WTC11 (cell line): ENCODE measurements around the gene SOAT1. TPM values are rescaled to one million over a fixed set of nuclear protein-coding genes. Genes with fewer than 3 reads are reported as not detected.
"Not testable (repeated sequence)": the region's sequence is repeated elsewhere in the genome, so short reads cannot be mapped to it uniquely, and the experiment has no call there.

Experiments
- ATAC-seq: fragments of 200-7000 bp; cut with Tn5 transposase; 2 replicates; pipeline ENCODE4 v1.10.0; 2021; ENCODE audit warnings: mild to moderate bottlenecking, moderate library complexity
- Bru-seq: library from RNA; stranded (reverse); fragments of 400-500 nt; gene quantifications from one replicate; lab custom pipeline; 2021; lab: Mats Ljungman, UMichigan
- CTCF ChIA-PET: fragments of 300-600 bp; sonication (Branson Sonifier 250); formaldehyde crosslinking; loops from one replicate; lab custom pipeline; 2021; ENCODE audit warnings: antibody characterized with exemption; lab: Charles Lee
- POLR2A ChIA-PET: fragments of 350-600 bp; sonication (Branson Sonifier 250); formaldehyde crosslinking; loops from one replicate; lab custom pipeline; 2021; ENCODE audit warnings: antibody characterized with exemption; lab: Charles Lee
- DNase-seq: peaks from one replicate; pipeline ENCODE4 v3.0.0; 2021; ENCODE audit warnings: low spot score
- H3K27ac Mint-ChIP-seq: 2 replicates; pipeline ENCODE4 v1.8.0; 2021; ENCODE audit warnings: mixed read lengths
- H3K27me3 Mint-ChIP-seq: 2 replicates; pipeline ENCODE4 v1.8.0; 2021; ENCODE audit warnings: low read depth, mild to moderate bottlenecking, moderate library complexity, mixed read lengths
- H3K36me3 Mint-ChIP-seq: 2 replicates; pipeline ENCODE4 v1.8.0; 2021; ENCODE audit warnings: mixed read lengths
- H3K4me1 Mint-ChIP-seq: 2 replicates; pipeline ENCODE4 v1.8.0; 2022; ENCODE audit warnings: mixed read lengths
- H3K4me3 Mint-ChIP-seq: 2 replicates; pipeline ENCODE4 v1.8.0; 2021; ENCODE audit warnings: mild to moderate bottlenecking, moderate library complexity, mixed read lengths
- H3K9me3 Mint-ChIP-seq: 2 replicates; pipeline ENCODE4 v1.8.0; 2021; ENCODE audit warnings: mixed read lengths
- CREM ChIP-seq: sonication (generic); formaldehyde crosslinking; IDR thresholded peaks from 2 replicates; pipeline ENCODE4 v1.8.1; 2022; ENCODE audit warnings: mild to moderate bottlenecking, missing genetic modification reagents, moderate library complexity
- ELF4 ChIP-seq: sonication (generic); formaldehyde crosslinking; IDR thresholded peaks from 2 replicates; pipeline ENCODE4 v1.8.1; 2022; ENCODE audit warnings: low read depth, mild to moderate bottlenecking, moderate library complexity, missing genetic modification reagents
- ESRRA ChIP-seq: sonication (generic); formaldehyde crosslinking; IDR thresholded peaks from 2 replicates; pipeline ENCODE4 v1.8.1; 2022; ENCODE audit warnings: mild to moderate bottlenecking, missing genetic modification reagents, borderline replicate concordance
- FOXK1 ChIP-seq: sonication (generic); formaldehyde crosslinking; IDR thresholded peaks from 2 replicates; pipeline ENCODE4 v1.8.0; 2022; ENCODE audit warnings: mild to moderate bottlenecking, moderate library complexity, missing genetic modification reagents
- GABPB1 ChIP-seq: sonication (generic); formaldehyde crosslinking; IDR thresholded peaks from 2 replicates; pipeline ENCODE4 v1.8.1; 2023; ENCODE audit warnings: mild to moderate bottlenecking, missing genetic modification reagents
- JUN ChIP-seq: sonication (generic); formaldehyde crosslinking; IDR thresholded peaks from 2 replicates; pipeline ENCODE4 v1.8.0; 2023; ENCODE audit warnings: mild to moderate bottlenecking, missing genetic modification reagents
- NFE2L1 ChIP-seq: sonication (generic); formaldehyde crosslinking; IDR thresholded peaks from 2 replicates; pipeline ENCODE4 v1.8.1; 2023; ENCODE audit warnings: missing genetic modification reagents
- NFYB ChIP-seq: sonication (generic); formaldehyde crosslinking; conservative IDR thresholded peaks from 2 replicates; pipeline ENCODE4 v1.8.0; 2022; ENCODE audit warnings: low read depth, missing genetic modification reagents
- SP1 ChIP-seq: sonication (generic); formaldehyde crosslinking; conservative IDR thresholded peaks from 2 replicates; pipeline ENCODE4 v1.8.1; 2022; ENCODE audit warnings: missing genetic modification reagents
- TEAD1 ChIP-seq: sonication (generic); formaldehyde crosslinking; IDR thresholded peaks from 2 replicates; pipeline ENCODE4 v1.8.0; 2022; ENCODE audit warnings: mild to moderate bottlenecking, missing genetic modification reagents
- TEAD4 ChIP-seq: sonication (generic); formaldehyde crosslinking; IDR thresholded peaks from 2 replicates; pipeline ENCODE4 v1.8.0; 2022; ENCODE audit warnings: mild to moderate bottlenecking, missing genetic modification reagents
- ZNF423 ChIP-seq: fragments of 250-450 bp; sonication (Bioruptor Pico); IDR thresholded peaks from 2 replicates; pipeline ENCODE4 v2.1.2; 2022; ENCODE audit warnings: mild to moderate bottlenecking, moderate library complexity
- long read RNA-seq, 3 experiments: library from RNA in 1 of 3; library from capped mRNA in 1 of 3; library from polyadenylated mRNA in 1 of 3; unstranded in 2 of 3; stranded (forward) in 1 of 3; transcript quantifications; one replicate each; pipeline ENCODE4 v2.0.0, GENCODE V29; 2021
- total RNA-seq: library from RNA; stranded (reverse); gene quantifications from 3 replicates; pipeline ENCODE4 v1.2.3, GENCODE V29; 2021
- TF ChIP-seq, protein P1 (sequence below): sonication (generic); formaldehyde crosslinking; IDR thresholded peaks from 2 replicates; pipeline ENCODE4 v1.8.1; 2023; ENCODE audit warnings: mild to moderate bottlenecking, moderate library complexity, missing genetic modification reagents
- TF ChIP-seq, protein P2 (sequence below): fragments of 250-450 bp; sonication (Bioruptor Pico); IDR thresholded peaks from 2 replicates; pipeline ENCODE4 v1.8.0; 2021; ENCODE audit warnings: mild to moderate bottlenecking
- TF ChIP-seq, protein P3 (sequence below): sonication (generic); formaldehyde crosslinking; IDR thresholded peaks from 2 replicates; pipeline ENCODE4 v1.8.0; 2022; ENCODE audit warnings: mild to moderate bottlenecking, missing genetic modification reagents
- TF ChIP-seq, protein P4 (sequence below): sonication (generic); formaldehyde crosslinking; IDR thresholded peaks from 2 replicates; pipeline ENCODE4 v1.8.1; 2023; ENCODE audit warnings: mild to moderate bottlenecking, missing genetic modification reagents, moderate library complexity
- TF ChIP-seq, protein P5 (sequence below): sonication (generic); formaldehyde crosslinking; IDR thresholded peaks from 2 replicates; pipeline ENCODE4 v1.8.0; 2022; ENCODE audit warnings: mild to moderate bottlenecking, missing genetic modification reagents
- TF ChIP-seq, protein P6 (sequence below): sonication (generic); formaldehyde crosslinking; IDR thresholded peaks from 2 replicates; pipeline ENCODE4 v1.8.1; 2022; ENCODE audit warnings: mild to moderate bottlenecking, moderate library complexity, missing genetic modification reagents

SOAT1 gene
- total RNA-seq (2.3 to 3.0 TPM (median 2.7 TPM) in 3 replicates), Bru-seq, nascent RNA (percentile 35 among the genes with signal in this experiment)
- long read RNA-seq, experiment 1, full-length matches to known transcripts: 11 of 14 reads
- long read RNA-seq, experiment 1, partial matches to known transcripts: 1 of 14 reads
- long read RNA-seq, experiment 1, other reads (novel, unspliced or antisense): 2 of 14 reads
- long read RNA-seq, experiment 2, partial matches to known transcripts: 0 of 1 reads
- long read RNA-seq, experiment 2, other reads (novel, unspliced or antisense): 1 of 1 reads
- long read RNA-seq, experiment 3, full-length matches to known transcripts: 6 of 6 reads
- long read RNA-seq, experiment 3, partial matches to known transcripts: 0 of 6 reads
- long read RNA-seq, experiment 3, other reads (novel, unspliced or antisense): 0 of 6 reads

DNA sequence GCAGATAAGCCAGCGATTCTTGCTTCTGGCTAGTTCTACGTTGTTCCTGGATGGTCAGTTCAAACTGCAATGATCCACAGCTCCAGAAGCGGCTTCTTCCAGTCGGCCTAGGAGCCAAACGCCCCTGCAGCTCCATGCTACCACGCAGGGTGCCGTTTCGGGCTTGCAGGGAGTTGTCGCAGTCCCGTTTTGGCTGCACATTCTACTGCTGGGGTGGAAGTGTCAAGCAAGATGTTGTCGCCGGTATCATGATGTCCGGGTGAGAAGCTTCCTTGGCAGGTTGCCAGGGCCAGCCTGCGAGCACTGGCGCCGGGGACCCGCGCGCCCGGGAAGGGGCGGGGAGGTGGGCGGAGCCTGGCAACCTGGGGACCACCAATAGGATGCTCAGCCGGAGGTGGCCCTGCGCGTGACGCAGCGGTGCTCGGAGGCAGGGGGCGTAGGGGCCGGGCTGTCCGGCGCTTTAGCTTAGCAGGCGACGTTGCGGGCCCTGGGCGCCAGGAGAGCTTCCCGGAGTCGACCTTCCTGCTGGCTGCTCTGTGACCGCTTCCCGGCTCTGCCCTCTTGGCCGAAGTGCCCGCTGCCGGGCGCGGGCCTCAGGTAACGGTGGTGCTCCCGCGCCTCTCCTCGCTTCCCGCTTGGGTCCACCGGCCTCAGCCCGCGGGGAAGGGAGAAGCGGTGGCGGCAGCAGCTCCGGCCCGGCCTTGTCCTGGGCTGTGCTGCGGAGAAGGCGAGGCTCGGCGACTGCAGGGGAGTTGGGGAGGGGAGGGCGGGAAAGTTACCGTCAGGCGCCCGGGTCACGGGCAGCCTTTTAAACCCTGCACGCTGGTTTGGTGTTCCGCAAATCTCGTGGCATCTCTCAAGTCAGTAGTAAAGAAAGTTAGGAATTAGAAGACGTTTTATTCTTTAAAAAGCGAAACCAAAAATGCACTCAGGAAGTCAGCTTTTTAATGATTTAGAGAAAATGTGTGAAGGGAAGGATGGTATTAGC lies at the start of gene SOAT1:
TSS of gene SOAT1 (plus strand) at position 458 of the 988 bp plus-strand sequence. CDS start 8,888 bp downstream, outside the sequence.
- Mint-ChIP-seq H3K4me1 (peaks cover 18% of the 10 kb centered on the region), H3K36me3 (no peaks in the 10 kb centered on the region), H3K4me3 (peak within 1 kb of the TSS; percentile 83), H3K9me3 (no peaks in the 10 kb centered on the region), H3K27me3 (peaks cover 83% of the 10 kb centered on the region), H3K27ac (0 out of 2 replicates have a peak within 1 kb of the TSS, but pooled peaks have one; percentile 53)
- DNase-seq (peak; percentile 96), ATAC-seq (peak; percentile 98)
- POLR2A ChIA-PET: interaction anchor here (0.5 to 1.7 kb wide), 5 partner anchors 46 to 299 kb away, joined by 3 to 6 read pairs (median 4); partner anchors contain the start of genes AXDND1 and TOR3A
- TF ChIP-seq GABPB1 (CRISPR knock-in tag) (peak; percentile 28; the same call in 1 of the 2 replicates), TEAD4 (no peak), ESRRA (CRISPR knock-in tag) (0 out of 2 replicates have a peak, but pooled peaks have one; percentile 46), JUN (CRISPR knock-in tag) (no peak), CREM (CRISPR knock-in tag) (0 out of 2 replicates have a peak, but pooled peaks have one; percentile 64), FOXK1 (CRISPR knock-in tag) (no peak), NFYB (CRISPR knock-in tag) (no peak), NFE2L1 (CRISPR knock-in tag) (0 out of 2 replicates have a peak, but pooled peaks have one; percentile 18), ELF4 (CRISPR knock-in tag) (0 out of 2 replicates have a peak, but pooled peaks have one; percentile 59), ZNF423 (peak; percentile 10; the same call in 1 of the 2 replicates), TEAD1 (no peak), SP1 (CRISPR knock-in tag) (peak; percentile 86)
- TF ChIP-seq, protein P1, sequence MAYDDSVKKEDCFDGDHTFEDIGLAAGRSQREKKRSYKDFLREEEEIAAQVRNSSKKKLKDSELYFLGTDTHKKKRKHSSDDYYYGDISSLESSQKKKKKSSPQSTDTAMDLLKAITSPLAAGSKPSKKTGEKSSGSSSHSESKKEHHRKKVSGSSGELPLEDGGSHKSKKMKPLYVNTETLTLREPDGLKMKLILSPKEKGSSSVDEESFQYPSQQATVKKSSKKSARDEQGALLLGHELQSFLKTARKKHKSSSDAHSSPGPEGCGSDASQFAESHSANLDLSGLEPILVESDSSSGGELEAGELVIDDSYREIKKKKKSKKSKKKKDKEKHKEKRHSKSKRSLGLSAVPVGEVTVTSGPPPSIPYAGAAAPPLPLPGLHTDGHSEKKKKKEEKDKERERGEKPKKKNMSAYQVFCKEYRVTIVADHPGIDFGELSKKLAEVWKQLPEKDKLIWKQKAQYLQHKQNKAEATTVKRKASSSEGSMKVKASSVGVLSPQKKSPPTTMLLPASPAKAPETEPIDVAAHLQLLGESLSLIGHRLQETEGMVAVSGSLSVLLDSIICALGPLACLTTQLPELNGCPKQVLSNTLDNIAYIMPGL (CRISPR knock-in tag): peak; percentile 82; the same call in 1 of the 2 replicates
- TF ChIP-seq, protein P2, sequence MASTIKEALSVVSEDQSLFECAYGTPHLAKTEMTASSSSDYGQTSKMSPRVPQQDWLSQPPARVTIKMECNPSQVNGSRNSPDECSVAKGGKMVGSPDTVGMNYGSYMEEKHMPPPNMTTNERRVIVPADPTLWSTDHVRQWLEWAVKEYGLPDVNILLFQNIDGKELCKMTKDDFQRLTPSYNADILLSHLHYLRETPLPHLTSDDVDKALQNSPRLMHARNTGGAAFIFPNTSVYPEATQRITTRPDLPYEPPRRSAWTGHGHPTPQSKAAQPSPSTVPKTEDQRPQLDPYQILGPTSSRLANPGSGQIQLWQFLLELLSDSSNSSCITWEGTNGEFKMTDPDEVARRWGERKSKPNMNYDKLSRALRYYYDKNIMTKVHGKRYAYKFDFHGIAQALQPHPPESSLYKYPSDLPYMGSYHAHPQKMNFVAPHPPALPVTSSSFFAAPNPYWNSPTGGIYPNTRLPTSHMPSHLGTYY (CRISPR knock-in tag): no peak
- TF ChIP-seq, protein P3, sequence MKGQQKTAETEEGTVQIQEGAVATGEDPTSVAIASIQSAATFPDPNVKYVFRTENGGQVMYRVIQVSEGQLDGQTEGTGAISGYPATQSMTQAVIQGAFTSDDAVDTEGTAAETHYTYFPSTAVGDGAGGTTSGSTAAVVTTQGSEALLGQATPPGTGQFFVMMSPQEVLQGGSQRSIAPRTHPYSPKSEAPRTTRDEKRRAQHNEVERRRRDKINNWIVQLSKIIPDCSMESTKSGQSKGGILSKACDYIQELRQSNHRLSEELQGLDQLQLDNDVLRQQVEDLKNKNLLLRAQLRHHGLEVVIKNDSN (CRISPR knock-in tag): peak; percentile 54; the same call in 1 of the 2 replicates
- TF ChIP-seq, protein P4, sequence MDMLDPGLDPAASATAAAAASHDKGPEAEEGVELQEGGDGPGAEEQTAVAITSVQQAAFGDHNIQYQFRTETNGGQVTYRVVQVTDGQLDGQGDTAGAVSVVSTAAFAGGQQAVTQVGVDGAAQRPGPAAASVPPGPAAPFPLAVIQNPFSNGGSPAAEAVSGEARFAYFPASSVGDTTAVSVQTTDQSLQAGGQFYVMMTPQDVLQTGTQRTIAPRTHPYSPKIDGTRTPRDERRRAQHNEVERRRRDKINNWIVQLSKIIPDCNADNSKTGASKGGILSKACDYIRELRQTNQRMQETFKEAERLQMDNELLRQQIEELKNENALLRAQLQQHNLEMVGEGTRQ (CRISPR knock-in tag): 0 out of 2 replicates have a peak, but pooled peaks have one; percentile 54
- TF ChIP-seq, protein P5, sequence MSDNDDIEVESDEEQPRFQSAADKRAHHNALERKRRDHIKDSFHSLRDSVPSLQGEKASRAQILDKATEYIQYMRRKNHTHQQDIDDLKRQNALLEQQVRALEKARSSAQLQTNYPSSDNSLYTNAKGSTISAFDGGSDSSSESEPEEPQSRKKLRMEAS (CRISPR knock-in tag): 0 out of 2 replicates have a peak, but pooled peaks have one; percentile 53
- TF ChIP-seq, protein P6, sequence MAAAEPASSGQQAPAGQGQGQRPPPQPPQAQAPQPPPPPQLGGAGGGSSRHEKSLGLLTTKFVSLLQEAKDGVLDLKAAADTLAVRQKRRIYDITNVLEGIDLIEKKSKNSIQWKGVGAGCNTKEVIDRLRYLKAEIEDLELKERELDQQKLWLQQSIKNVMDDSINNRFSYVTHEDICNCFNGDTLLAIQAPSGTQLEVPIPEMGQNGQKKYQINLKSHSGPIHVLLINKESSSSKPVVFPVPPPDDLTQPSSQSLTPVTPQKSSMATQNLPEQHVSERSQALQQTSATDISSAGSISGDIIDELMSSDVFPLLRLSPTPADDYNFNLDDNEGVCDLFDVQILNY (CRISPR knock-in tag): peak; percentile 70
- CTCF ChIA-PET: interaction anchor here (0.5 to 1.5 kb wide), 13 partner anchors 10 to 516 kb away, joined by 3 to 10 read pairs (median 4); partner anchors contain the start of genes ABL2, AXDND1, TDRD5 and TOR3A

DNA sequence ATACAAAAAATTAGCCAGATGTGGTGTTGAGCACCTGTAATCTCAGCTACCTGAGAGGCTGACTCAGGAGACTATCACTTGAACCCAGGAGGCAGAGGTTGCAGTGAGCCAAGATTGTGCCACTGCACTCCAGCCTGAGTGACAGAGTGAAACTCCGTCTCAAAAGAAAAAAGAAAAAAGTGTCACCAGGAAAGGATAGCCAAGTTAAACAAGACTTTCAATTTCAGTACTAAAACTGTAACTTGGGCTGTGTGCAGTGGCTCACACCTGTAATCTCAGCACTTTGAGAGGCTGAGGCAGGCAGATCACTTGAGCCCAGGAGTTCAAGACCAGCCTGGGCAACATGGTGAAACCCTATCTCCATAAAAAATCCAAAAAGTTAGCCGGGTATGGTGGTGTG lies 48.2 kb upstream of the SOAT1 start:
- CTCF ChIA-PET, H3K4me3 Mint-ChIP-seq, POLR2A ChIA-PET, H3K27ac Mint-ChIP-seq, ATAC-seq, DNase-seq, H3K36me3 Mint-ChIP-seq, H3K27me3 Mint-ChIP-seq, H3K4me1 Mint-ChIP-seq, H3K9me3 Mint-ChIP-seq: not testable (repeated sequence)
